Measurements from ENCODE around the gene CFAP74. TPM values are rescaled to one million over a fixed set of nuclear protein-coding genes. Genes with fewer than 3 reads are reported as not detected.

The CFAP74 gene
- polyA plus RNA-seq, 1 experiment: not detected

DNA sequence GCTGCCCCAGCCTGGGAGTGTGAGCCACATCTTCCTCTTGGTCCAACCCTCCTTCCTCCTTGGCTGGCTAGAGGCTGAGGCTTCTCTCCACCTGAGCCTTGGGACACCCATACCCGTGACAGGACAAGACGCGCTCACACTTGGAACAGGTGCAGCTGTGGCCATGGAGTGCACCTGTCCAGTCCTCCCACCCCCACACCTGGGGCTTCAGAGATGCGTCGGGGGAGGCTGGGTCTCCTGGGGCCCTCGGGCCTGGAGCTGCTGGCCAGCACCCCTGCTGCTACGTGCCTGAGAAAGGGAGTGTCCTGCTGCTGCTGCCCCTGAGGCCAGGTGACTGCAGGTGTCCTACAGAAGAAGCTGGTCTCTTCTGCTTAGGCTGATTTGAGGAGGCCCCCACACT is 47.5 kb downstream of the CFAP74 start:
- Histone ChIP-seq H3K27me3 (ENCODE audit: control insufficient read depth, insufficient read depth, low read length) (peaks cover 28% of the 10 kb centered on the region), H3K4me3 (ENCODE audit: low read depth, low read length) (no peak overlapping the region), H3K9me3 (ENCODE audit: control insufficient read depth, insufficient read depth, low read length) (peaks cover 5% of the 10 kb centered on the region), H3K27ac (ENCODE audit: low read depth, low read length) (no peak overlapping the region)
- no peak for DNase-seq (ENCODE audit: low read depth, low spot score)
- TF ChIP-seq, protein P1, sequence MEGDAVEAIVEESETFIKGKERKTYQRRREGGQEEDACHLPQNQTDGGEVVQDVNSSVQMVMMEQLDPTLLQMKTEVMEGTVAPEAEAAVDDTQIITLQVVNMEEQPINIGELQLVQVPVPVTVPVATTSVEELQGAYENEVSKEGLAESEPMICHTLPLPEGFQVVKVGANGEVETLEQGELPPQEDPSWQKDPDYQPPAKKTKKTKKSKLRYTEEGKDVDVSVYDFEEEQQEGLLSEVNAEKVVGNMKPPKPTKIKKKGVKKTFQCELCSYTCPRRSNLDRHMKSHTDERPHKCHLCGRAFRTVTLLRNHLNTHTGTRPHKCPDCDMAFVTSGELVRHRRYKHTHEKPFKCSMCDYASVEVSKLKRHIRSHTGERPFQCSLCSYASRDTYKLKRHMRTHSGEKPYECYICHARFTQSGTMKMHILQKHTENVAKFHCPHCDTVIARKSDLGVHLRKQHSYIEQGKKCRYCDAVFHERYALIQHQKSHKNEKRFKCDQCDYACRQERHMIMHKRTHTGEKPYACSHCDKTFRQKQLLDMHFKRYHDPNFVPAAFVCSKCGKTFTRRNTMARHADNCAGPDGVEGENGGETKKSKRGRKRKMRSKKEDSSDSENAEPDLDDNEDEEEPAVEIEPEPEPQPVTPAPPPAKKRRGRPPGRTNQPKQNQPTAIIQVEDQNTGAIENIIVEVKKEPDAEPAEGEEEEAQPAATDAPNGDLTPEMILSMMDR (IDR thresholded peaks at IDR 0.05; ENCODE audit: low read depth, low read length): no peak
- ChIA-PET CTCF (interaction anchor here (0.8 kb wide), 2 partner anchors 88 to 91 kb away, joined by 3 to 5 read pairs; no protein-coding TSS in a partner anchor), POLR2A (no interaction called here)

DNA sequence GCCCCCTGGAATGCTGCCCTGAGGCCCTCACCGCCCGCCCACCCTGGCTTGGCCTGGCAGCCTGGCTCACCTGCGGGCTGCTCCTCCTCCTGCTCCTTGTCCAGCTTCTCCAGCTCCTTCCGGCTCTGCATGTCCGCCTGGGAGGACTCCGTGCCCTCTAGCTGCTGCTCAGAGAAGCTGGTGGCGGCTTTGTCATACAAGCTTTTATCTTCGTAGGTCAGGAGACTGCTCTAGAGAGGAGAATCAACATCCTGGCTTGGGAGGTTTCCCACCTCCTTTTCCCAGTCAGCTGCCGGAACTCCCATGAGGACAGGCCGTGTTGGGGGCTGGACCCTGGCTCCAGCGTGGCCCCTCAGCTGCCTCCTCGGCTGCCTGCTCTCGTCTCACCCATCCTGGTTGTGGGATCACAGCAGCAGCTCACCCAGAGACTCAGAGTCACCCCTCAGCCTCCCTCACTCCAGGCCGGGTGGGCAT is 47.9 kb downstream of the CFAP74 start:
- ChIA-PET CTCF (interaction anchor here (0.8 to 1.1 kb wide), 2 partner anchors 89 to 91 kb away, joined by 3 to 4 read pairs; no protein-coding TSS in a partner anchor), POLR2A (no interaction called here)
- no peak for DNase-seq (ENCODE audit: low read depth, low spot score)
- Histone ChIP-seq H3K27ac (ENCODE audit: low read depth, low read length) (no peak overlapping the region), H3K4me3 (ENCODE audit: low read depth, low read length) (no peak overlapping the region), H3K27me3 (ENCODE audit: control insufficient read depth, insufficient read depth, low read length) (peaks cover 24% of the 10 kb centered on the region), H3K9me3 (ENCODE audit: control insufficient read depth, insufficient read depth, low read length) (peaks cover 5% of the 10 kb centered on the region)
- TF ChIP-seq, protein P1 (IDR thresholded peaks at IDR 0.05; ENCODE audit: low read depth, low read length): no peak

DNA sequence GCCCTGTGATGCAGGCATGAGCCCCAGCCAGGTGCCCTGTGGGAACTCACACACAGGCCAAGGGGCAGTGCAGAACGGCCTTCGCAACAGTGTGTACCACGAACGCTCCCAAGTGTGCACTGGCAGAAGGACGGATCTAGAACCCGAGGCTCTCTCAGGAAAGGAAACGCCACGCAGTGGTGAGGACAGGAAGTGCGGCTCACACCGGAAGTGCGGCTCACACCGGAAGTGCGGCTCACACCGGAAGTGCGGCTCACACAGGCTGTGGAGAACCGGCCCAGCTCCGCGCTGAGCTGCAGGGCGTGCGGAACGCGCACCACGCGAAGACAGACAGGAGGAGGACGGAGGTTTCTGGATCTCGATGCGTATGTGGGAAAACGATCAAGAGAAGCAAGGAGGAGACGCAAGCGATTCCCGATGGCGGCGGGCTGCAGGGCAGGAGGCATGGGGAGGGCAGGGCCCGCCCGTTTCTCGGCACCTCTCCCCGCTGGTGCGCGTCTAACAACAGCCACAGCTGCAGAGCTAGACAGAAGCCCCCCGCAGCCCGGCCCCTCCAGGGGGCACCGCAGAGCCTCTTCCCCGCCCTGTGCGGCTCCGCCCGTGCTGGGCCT is 48.6 kb downstream of the CFAP74 start:
- TF ChIP-seq, protein P1 (IDR thresholded peaks at IDR 0.05; ENCODE audit: low read depth, low read length): peak; percentile 30; the same call in 1 of the 2 replicates
- Histone ChIP-seq H3K27ac (ENCODE audit: low read depth, low read length) (no peak overlapping the region), H3K27me3 (ENCODE audit: control insufficient read depth, insufficient read depth, low read length) (peaks cover 17% of the 10 kb centered on the region), H3K4me3 (ENCODE audit: low read depth, low read length) (no peak overlapping the region), H3K9me3 (ENCODE audit: control insufficient read depth, insufficient read depth, low read length) (peaks cover 5% of the 10 kb centered on the region)
- POLR2A ChIA-PET: no interaction called here
- CTCF ChIA-PET: interaction anchor here (0.8 to 1.1 kb wide), 2 partner anchors 90 to 92 kb away, joined by 3 to 4 read pairs; no protein-coding TSS in a partner anchor
- no peak for DNase-seq (ENCODE audit: low read depth, low spot score)

DNA sequence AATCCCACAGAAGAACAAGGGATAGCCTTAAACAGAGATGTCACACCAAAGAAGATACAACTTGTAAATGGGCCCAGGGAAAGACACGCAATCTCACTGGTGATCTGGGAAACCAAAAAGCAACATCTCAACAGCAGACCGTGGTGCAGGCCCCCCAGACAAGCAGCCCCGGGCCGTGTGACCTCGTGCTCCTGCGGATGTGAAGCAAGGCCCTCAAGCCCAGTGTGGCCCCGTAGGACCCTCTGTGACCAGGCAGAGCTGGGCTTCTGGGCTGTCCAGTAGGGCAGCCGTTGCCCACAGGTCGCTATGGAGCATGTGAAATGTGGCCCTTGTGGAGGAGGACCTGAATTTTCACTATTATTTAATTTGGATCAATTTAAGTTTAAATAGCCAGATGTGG is 49.6 kb downstream of the CFAP74 start:
- TF ChIP-seq, protein P1 (IDR thresholded peaks at IDR 0.05; ENCODE audit: low read depth, low read length): no peak
- no peak for DNase-seq (ENCODE audit: low read depth, low spot score)
- CTCF ChIA-PET: no interaction called here
- Histone ChIP-seq H3K9me3 (ENCODE audit: control insufficient read depth, insufficient read depth, low read length) (peaks cover 5% of the 10 kb centered on the region), H3K27me3 (ENCODE audit: control insufficient read depth, insufficient read depth, low read length) (peaks cover 19% of the 10 kb centered on the region), H3K27ac (ENCODE audit: low read depth, low read length) (no peak overlapping the region), H3K4me3 (ENCODE audit: low read depth, low read length) (no peak overlapping the region)
- POLR2A ChIA-PET: no interaction called here

DNA sequence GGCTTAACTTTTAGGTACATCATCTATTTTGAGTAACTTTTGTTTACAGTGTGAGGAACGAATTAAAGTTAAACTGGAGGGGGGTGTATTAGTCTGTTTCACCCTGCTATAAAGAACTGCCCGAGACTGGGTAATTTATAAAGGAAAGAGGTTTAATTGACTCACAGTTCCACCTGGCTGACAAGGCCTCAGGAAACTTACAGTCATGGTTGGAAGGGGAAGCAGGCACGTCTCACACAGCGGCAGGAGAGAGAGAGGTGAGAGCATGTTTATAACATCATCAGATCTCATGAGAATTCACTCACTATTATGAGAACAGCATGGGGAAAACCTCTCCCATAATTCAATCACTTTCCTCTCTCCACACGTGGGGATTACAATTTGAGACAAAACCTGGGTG is 52.6 kb downstream of the CFAP74 start:
- no peak for DNase-seq (ENCODE audit: low read depth, low spot score)
- Histone ChIP-seq H3K9me3 (ENCODE audit: control insufficient read depth, insufficient read depth, low read length) (peaks cover 5% of the 10 kb centered on the region), H3K27ac (ENCODE audit: low read depth, low read length) (no peak overlapping the region), H3K27me3 (ENCODE audit: control insufficient read depth, insufficient read depth, low read length) (peaks cover 13% of the 10 kb centered on the region), H3K4me3 (ENCODE audit: low read depth, low read length) (no peak overlapping the region)
- ChIA-PET CTCF (no interaction called here), POLR2A (no interaction called here)
- TF ChIP-seq, protein P1 (IDR thresholded peaks at IDR 0.05; ENCODE audit: low read depth, low read length): no peak

Data from AG04450 (cell line).